Naive thymus-derived CD8-positive, alpha-beta T cell (primary cell): ENCODE results near the gene TTBK2. TPM values are rescaled to one million over a fixed set of nuclear protein-coding genes. Genes with fewer than 3 reads are reported as not detected.
"Not testable (repeated sequence)": the region's sequence is repeated elsewhere in the genome, so short reads cannot be mapped to it uniquely, and the experiment has no call there.

Experiments
- ATAC-seq, 2 donors: fragments of 150-1000 bp; cut with Tn5 transposase in 1 of 2; sonication (Bioruptor Pico), chemical (Tn5 transposase) in 1 of 2; 1 replicate in 1 of 2; 2 replicates in 1 of 2; pipeline ENCODE4 v1.10.0; 2021; ENCODE audit warnings: mild to moderate bottlenecking in 2 of 2, moderate library complexity in 2 of 2
- POLR2A ChIA-PET: fragments of 350-600 bp; sonication (Branson Sonifier 250); formaldehyde crosslinking; loops from one replicate; lab custom pipeline; 2021; ENCODE audit warnings: antibody characterized with exemption; lab: Charles Lee
- DNase-seq, 10 donors: peaks; one replicate each; pipeline versions ENCODE4 v3.0.0 to v3.0.0-alpha.2; 2020 to 2022
- H3K27ac Mint-ChIP-seq, 10 donors: one replicate each; pipeline ENCODE4 v1.8.0; 2020 to 2022; ENCODE audit warnings: mild to moderate bottlenecking in 10 of 10, mixed read lengths in 10 of 10, moderate library complexity in 4 of 10, inconsistent platforms in 1 of 10
- H3K27me3 Mint-ChIP-seq, 5 donors: one replicate each; pipeline ENCODE4 v1.8.0; 2021 to 2022; ENCODE audit warnings: mixed read lengths in 5 of 5
- H3K36me3 Mint-ChIP-seq, 3 donors: one replicate each; pipeline ENCODE4 v1.8.0; 2020 to 2022; ENCODE audit warnings: mixed read lengths in 3 of 3, mild to moderate bottlenecking in 2 of 3, inconsistent platforms in 1 of 3
- H3K4me1 Mint-ChIP-seq, 4 donors: one replicate each; pipeline ENCODE4 v1.8.0; 2021 to 2022; ENCODE audit warnings: mixed read lengths in 4 of 4
- H3K4me3 Mint-ChIP-seq, 10 donors: one replicate each; pipeline ENCODE4 v1.8.0; 2020 to 2022; ENCODE audit warnings: mild to moderate bottlenecking in 10 of 10, mixed read lengths in 10 of 10, moderate library complexity in 6 of 10, inconsistent platforms in 1 of 10
- H3K9me3 Mint-ChIP-seq, 9 donors: one replicate each; pipeline ENCODE4 v1.8.0; 2020 to 2022; ENCODE audit warnings: mixed read lengths in 9 of 9, mild to moderate bottlenecking in 3 of 9, inconsistent platforms in 1 of 9, moderate library complexity in 1 of 9
- polyA plus RNA-seq, 3 donors: library from polyadenylated mRNA; unstranded; fragments of 300-500 nt; fragmentation: Illumina TruSeq; gene quantifications; one replicate each; pipeline ENCODE4 v1.2.3, GENCODE V29; 2021
- total RNA-seq, 8 experiments: library from RNA in 2 of 8; stranded (reverse) in 2 of 8; gene quantifications; one replicate each; pipeline ENCODE4 v1.2.3 and lab custom pipeline; 2021 to 2026

TTBK2 gene
- total and polyA plus RNA-seq, 5 experiments from 2014 or later: 11.2 to 32.1 (median 13.4) TPM

GRCh38 chr15:42772901-42773300 lies 147.7 kb downstream of the TTBK2 start:
- H3K4me3 Mint-ChIP-seq: no peak overlapping the region
- peaks cover 0 to 8% (median 3%) of the 10 kb centered on the region in 4 donors for H3K4me1 Mint-ChIP-seq
- peak overlapping the region in 1 of 10 donors; percentile 20 for H3K27ac Mint-ChIP-seq
- H3K27me3 Mint-ChIP-seq: no peaks in the 10 kb centered on the region
- peaks cover 8 to 78% (median 64%) of the 10 kb centered on the region in 3 donors for H3K36me3 Mint-ChIP-seq
- POLR2A ChIA-PET: no interaction called here
- no peak for DNase-seq
- no peak for ATAC-seq
- H3K9me3 Mint-ChIP-seq: peaks cover 0 to 23% (median 4%) of the 10 kb centered on the region in 9 donors

- Mint-ChIP-seq H3K9me3 (peaks cover 0 to 31% (median 6%) of the 10 kb centered on the region in 9 donors), H3K27ac (no peak overlapping the region), H3K4me3 (no peak overlapping the region), H3K27me3 (no peaks in the 10 kb centered on the region), H3K36me3 (peaks cover 8 to 80% (median 72%) of the 10 kb centered on the region in 3 donors), H3K4me1 (peaks cover 0 to 8% (median 5%) of the 10 kb centered on the region in 4 donors)
- DNase-seq (no peak), ATAC-seq (no peak)
- POLR2A ChIA-PET: no interaction called here
These were observed 148.4 kb downstream of the TTBK2 start for GRCh38 chr15:42772144-42772543.

- peaks cover 41 to 83% (median 77%) of the 10 kb centered on the region in 3 donors for H3K36me3 Mint-ChIP-seq
- DNase-seq, H3K4me3 Mint-ChIP-seq, H3K27ac Mint-ChIP-seq, ATAC-seq, H3K27me3 Mint-ChIP-seq: not testable (repeated sequence)
- peaks cover 14 to 70% (median 42%) of the 10 kb centered on the region in 9 donors for H3K9me3 Mint-ChIP-seq
- POLR2A ChIA-PET: interaction anchor here (0.7 kb wide), 2 partner anchors 161 to 493 kb away, joined by 4 to 7 read pairs; partner anchors contain the start of genes GANC and TMEM87A
- H3K4me1 Mint-ChIP-seq: peaks cover 0 to 16% (median 6%) of the 10 kb centered on the region in 4 donors
These were observed 154.5 kb downstream of the TTBK2 start for GRCh38 chr15:42766109-42766508.

GRCh38 chr15:42764154-42764731 lies 156.3 kb downstream of the TTBK2 start:
- DNase-seq, ATAC-seq, H3K27me3 Mint-ChIP-seq, H3K27ac Mint-ChIP-seq, H3K4me3 Mint-ChIP-seq, POLR2A ChIA-PET: not testable (repeated sequence)
- H3K4me1 Mint-ChIP-seq: peaks cover 3 to 16% (median 8%) of the 10 kb centered on the region in 4 donors
- H3K36me3 Mint-ChIP-seq: peaks cover 43 to 81% (median 73%) of the 10 kb centered on the region in 3 donors
- peaks cover 19 to 79% (median 50%) of the 10 kb centered on the region in 9 donors for H3K9me3 Mint-ChIP-seq

GRCh38 chr15:42761813-42762212 lies 158.8 kb downstream of the TTBK2 start:
- peaks cover 3 to 15% (median 6%) of the 10 kb centered on the region in 4 donors for H3K4me1 Mint-ChIP-seq
- peaks cover 40 to 59% (median 50%) of the 10 kb centered on the region in 3 donors for H3K36me3 Mint-ChIP-seq
- DNase-seq, ATAC-seq, H3K27ac Mint-ChIP-seq, POLR2A ChIA-PET, H3K4me3 Mint-ChIP-seq, H3K27me3 Mint-ChIP-seq: not testable (repeated sequence)
- peaks cover 17 to 61% (median 42%) of the 10 kb centered on the region in 9 donors for H3K9me3 Mint-ChIP-seq

- DNase-seq (no peak), ATAC-seq (no peak)
- Mint-ChIP-seq H3K27ac (no peak overlapping the region), H3K4me1 (peaks cover 3 to 11% (median 6%) of the 10 kb centered on the region in 4 donors), H3K4me3 (no peak overlapping the region), H3K27me3 (no peaks in the 10 kb centered on the region), H3K9me3 (peaks cover 15 to 53% (median 34%) of the 10 kb centered on the region in 9 donors), H3K36me3 (peaks cover 31 to 50% (median 42%) of the 10 kb centered on the region in 3 donors)
- POLR2A ChIA-PET: interaction anchor here (0.7 kb wide), 1 partner anchor 50 kb away, joined by 4 read pairs; no protein-coding TSS in a partner anchor
These were observed 159.8 kb downstream of the TTBK2 start for GRCh38 chr15:42760759-42761158.

- H3K4me1 Mint-ChIP-seq: peaks cover 3 to 6% (median 5%) of the 10 kb centered on the region in 4 donors
- no peak for DNase-seq
- peaks cover 11 to 38% (median 27%) of the 10 kb centered on the region in 9 donors for H3K9me3 Mint-ChIP-seq
- H3K4me3 Mint-ChIP-seq: no peak overlapping the region
- no peaks in the 10 kb centered on the region for H3K27me3 Mint-ChIP-seq
- H3K36me3 Mint-ChIP-seq: peaks cover 23 to 35% (median 28%) of the 10 kb centered on the region in 3 donors
- H3K27ac Mint-ChIP-seq: no peak overlapping the region
- ATAC-seq: no peak
- POLR2A ChIA-PET: no interaction called here
These were observed 161.5 kb downstream of the TTBK2 start for GRCh38 chr15:42759093-42759492.

GRCh38 chr15:42750306-42750705 lies 170.3 kb downstream of the TTBK2 start:
- POLR2A ChIA-PET: interaction anchor here (0.6 kb wide), 1 partner anchor 10 kb away, joined by 3 read pairs; no protein-coding TSS in a partner anchor
- Mint-ChIP-seq H3K4me3 (no peak overlapping the region), H3K27ac (no peak overlapping the region), H3K9me3 (peaks cover 4 to 15% (median 12%) of the 10 kb centered on the region in 9 donors), H3K36me3 (peaks cover 26 to 62% (median 46%) of the 10 kb centered on the region in 3 donors), H3K27me3 (no peaks in the 10 kb centered on the region), H3K4me1 (peaks cover 0 to 3% (median 0%) of the 10 kb centered on the region in 4 donors)
- no peak for ATAC-seq
- DNase-seq: no peak

GRCh38 chr15:42749266-42749665 lies 171.3 kb downstream of the TTBK2 start:
- Mint-ChIP-seq H3K4me3 (no peak overlapping the region), H3K36me3 (peaks cover 26 to 68% (median 48%) of the 10 kb centered on the region in 3 donors), H3K27me3 (no peaks in the 10 kb centered on the region), H3K4me1 (peaks cover 0 to 3% (median 0%) of the 10 kb centered on the region in 4 donors), H3K27ac (no peak overlapping the region), H3K9me3 (peaks cover 4 to 15% (median 12%) of the 10 kb centered on the region in 9 donors)
- DNase-seq (no peak), ATAC-seq (no peak)
- POLR2A ChIA-PET: no interaction called here

GRCh38 chr15:42744195-42744594 lies 176.4 kb downstream of the TTBK2 start:
- ATAC-seq (no peak), DNase-seq (no peak)
- H3K4me1 Mint-ChIP-seq: peaks cover 0 to 2% (median 0%) of the 10 kb centered on the region in 4 donors
- H3K9me3 Mint-ChIP-seq: no peaks in the 10 kb centered on the region
- H3K27me3 Mint-ChIP-seq: no peaks in the 10 kb centered on the region
- peaks cover 0 to 39% (median 3%) of the 10 kb centered on the region in 3 donors for H3K36me3 Mint-ChIP-seq
- POLR2A ChIA-PET: no interaction called here
- no peak overlapping the region for H3K4me3 Mint-ChIP-seq
- peak overlapping the region in 1 of 10 donors; percentile 20 for H3K27ac Mint-ChIP-seq

- Mint-ChIP-seq H3K9me3 (no peaks in the 10 kb centered on the region), H3K4me1 (peaks cover 0 to 8% (median 3%) of the 10 kb centered on the region in 4 donors), H3K36me3 (peaks cover 0 to 38% (median 3%) of the 10 kb centered on the region in 3 donors), H3K27ac (no peak overlapping the region), H3K4me3 (no peak overlapping the region), H3K27me3 (no peaks in the 10 kb centered on the region)
- POLR2A ChIA-PET: no interaction called here
- DNase-seq (no peak), ATAC-seq (no peak)
These were observed 178.4 kb downstream of the TTBK2 start for GRCh38 chr15:42742149-42742548.

- POLR2A ChIA-PET: no interaction called here
- Mint-ChIP-seq H3K4me3 (no peak overlapping the region), H3K36me3 (peaks cover 0 to 35% (median 3%) of the 10 kb centered on the region in 3 donors), H3K9me3 (no peaks in the 10 kb centered on the region), H3K4me1 (peaks cover 0 to 9% (median 3%) of the 10 kb centered on the region in 4 donors), H3K27me3 (no peaks in the 10 kb centered on the region), H3K27ac (no peak overlapping the region)
- no peak for DNase-seq
- ATAC-seq: no peak
These were observed 178.9 kb downstream of the TTBK2 start for GRCh38 chr15:42741710-42742109.
